Activated CD4-positive, alpha-beta T cell treated with anti-CD3 and anti-CD28 coated beads, Interleukin-2, amount 50 U/mL, for 24 hours (primary cell): ENCODE results near the gene KCNH2.

Experiments used
- DNase-seq, 2 donors: peaks; one replicate each; pipeline ENCODE4 v3.0.0-alpha.2; 2020; ENCODE audit warnings: low read depth in 1 of 2, low spot score in 1 of 2

KCNH2 gene

DNA sequence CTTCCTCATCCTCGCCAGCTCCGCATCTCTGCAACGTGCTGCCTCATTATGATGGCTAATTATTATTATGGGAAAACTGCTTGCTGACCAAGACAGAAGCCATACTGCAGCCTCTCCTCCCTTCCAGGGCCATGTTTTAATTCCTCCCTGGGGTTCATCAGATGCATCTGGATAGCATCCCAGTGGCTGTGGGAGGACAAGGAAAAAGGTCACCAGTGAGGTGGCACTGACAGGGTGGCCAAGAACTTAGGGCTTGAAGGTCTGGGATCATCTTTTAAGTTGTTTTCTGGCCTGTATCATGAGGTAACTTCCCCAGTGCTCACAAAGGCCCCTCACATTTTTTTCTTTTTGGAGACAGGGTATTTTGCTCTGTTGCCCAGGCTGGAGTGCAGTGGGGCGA, 39.6 kb downstream of the KCNH2 start:
- DNase-seq, result no peak

DNA sequence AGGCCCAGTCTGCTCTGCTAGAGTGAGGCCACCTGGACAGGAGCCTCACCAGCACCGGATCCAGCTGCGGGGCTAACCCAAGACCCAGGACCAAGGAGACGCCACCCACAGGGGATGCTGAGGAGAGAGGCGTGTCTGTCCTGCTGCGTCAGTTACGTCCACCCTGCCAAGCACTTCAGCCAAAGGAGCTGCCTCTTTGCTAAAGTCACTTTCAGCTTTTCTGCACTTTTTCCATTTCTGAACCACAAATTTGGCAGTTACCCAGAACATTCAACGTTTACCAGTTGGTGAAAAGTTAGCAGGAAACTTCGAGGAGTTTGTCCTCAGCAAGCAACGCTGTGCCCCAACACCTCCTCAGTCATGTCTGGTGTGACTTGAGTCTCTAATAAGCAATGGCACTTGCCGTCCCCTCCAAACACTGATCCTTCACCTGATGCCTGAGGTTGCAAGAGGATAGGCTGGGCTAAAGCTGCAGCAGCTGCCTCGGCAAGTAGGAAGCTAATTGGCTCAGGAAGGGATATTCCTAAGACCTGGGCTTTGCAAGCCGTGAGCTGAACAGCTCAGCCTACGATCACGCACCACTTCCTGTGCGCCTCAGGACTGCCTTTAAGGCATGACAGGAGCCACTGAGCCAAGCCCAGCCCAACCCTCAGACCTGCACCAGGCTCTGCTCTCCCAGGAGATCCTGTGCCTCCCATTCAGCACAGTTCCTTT, 40.1 kb downstream of the KCNH2 start:
- peak in 1 of 2 donors; percentile 26 for DNase-seq

DNA sequence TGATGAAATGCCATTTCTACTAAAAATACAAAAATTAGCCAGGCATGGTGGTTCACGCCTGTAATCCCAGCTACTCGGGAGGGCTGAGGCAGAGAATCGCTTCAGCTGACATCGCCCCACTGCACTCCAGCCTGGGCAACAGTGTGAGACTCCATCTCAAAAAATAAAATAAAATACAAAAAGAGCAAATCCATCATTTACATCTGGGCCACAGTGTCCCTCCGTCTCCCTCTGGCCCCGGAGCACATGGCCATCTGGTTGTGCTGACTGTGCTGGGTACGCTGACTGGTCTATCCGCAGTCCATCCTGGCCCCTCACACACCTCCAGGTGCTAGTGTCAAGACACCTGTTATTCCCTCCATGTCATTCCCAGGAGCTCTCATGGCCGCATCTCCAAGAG, 42.1 kb downstream of the KCNH2 start:
- no peak for DNase-seq

DNA sequence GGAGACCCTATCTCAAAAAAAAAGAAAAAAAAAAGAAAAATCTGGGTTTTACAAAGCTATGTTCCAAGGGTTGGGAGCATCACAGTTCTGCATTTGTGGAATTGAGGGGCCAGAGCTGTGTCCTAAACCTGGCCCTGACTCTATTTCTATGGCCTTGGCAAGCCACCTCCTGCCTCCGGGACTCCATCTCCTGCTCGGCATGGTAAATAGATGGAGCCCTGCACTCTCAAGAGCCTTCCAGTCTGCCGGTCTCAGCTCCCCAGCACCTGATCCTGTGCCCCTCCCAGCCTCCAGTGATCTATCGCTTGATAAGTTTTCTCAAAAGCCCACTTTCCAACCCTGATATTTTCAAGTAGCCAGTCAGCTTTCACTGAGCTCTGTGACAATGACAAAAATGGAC, 43.0 kb downstream of the KCNH2 start:
- DNase-seq, result no peak

DNA sequence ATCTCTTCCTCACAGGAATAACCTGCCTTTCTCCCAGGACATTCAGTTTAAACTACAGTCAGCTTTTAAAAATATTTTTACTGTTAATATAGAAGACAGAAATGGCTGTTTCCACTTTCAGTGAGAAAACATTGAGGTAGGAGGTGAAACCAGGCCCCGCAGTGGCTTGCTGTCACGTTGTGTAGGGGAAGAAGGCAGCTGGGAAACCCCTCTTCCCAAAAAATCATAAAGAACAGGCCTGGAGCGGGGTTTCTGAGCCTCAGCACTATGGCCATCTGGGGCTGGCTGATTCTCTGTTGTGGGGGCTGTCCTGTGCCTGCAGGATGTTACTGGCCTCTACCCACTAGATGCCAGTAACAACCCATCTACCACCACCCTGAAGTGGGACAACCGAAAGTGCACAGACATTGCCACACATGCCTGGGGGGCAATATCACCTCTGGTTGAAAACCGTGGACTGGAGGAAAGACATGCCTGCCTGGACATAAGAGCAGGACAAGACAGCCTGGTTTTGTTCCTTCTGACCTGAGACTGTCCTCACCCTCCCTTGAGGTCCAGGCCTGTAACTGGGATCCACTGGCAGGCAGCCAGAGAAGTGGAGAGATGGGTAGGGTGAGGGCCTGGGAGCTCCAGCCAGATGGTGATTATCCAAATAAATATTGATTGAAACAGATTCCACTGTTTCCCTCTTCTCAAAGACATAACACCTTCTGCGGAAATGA, 43.9 kb downstream of the KCNH2 start:
- no peak for DNase-seq

DNA sequence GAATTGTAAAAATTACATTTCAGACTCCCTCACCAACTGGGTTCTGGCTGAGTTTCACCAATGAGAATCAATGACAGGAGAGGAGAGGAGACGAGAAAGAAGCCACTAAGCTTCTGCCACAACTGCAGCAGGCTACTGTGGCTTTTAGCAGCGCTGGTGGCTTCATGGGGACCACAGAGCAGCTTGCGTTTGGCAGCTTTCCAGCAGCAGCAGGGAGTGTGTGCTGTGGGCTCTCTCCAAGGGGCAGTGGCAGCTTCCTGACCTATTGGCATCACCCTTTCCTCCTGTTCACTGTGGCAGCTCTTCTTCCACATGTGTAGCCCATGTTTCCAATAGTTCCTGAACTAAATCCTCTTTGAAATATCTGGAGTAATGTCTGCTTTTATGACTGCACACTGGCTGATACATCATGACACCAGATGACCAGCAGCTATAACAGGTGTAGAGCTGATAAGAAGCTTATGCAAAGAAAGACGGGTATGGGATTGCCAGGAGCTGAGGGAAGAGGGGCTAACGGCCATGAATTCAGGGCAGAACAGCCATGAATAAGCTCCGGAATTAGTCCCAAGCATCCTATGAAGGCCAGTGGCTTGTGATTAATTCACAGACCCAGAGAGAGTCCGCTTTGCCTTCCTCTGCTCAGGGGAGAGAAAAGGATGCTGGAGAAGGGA, 46.8 kb downstream of the KCNH2 start:
- no peak for DNase-seq

DNA sequence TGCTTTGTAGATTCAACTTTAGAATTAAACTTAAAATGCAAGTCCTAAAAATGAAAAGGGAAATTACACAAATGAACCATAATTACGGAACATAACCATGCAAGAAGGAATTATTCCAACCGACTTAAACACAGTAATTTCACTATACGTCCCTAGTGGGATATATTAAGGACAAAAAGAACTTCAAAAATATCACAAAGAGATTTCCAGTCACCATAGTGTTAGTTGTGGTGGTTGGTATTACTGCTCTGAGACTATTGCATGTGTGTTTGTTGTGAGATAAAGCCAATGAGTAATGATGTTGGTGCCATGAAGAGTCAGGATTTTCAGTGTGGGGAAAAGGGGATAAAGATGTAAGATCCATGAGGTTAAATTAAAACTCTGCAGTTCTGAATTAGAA, 49.6 kb downstream of the KCNH2 start:
- no peak for DNase-seq

DNA sequence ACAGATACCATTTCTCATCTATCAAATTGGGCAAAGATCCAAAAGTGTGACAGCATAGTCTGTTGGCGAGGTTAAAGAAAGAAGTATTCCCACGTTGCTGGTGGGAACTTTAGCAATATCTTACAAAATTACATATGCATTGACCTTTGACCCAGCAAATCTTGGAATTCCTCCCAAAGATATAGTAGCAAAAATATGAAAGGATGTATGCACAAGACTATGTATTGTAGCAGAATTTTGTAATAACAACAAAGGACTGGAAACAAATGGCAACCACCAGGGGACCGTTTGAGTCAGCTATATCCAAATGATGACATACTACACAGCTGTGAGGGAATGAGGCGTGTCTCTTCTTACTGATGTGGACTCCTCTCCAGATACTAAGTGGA, 50.2 kb downstream of the KCNH2 start:
- DNase-seq, result no peak

DNA sequence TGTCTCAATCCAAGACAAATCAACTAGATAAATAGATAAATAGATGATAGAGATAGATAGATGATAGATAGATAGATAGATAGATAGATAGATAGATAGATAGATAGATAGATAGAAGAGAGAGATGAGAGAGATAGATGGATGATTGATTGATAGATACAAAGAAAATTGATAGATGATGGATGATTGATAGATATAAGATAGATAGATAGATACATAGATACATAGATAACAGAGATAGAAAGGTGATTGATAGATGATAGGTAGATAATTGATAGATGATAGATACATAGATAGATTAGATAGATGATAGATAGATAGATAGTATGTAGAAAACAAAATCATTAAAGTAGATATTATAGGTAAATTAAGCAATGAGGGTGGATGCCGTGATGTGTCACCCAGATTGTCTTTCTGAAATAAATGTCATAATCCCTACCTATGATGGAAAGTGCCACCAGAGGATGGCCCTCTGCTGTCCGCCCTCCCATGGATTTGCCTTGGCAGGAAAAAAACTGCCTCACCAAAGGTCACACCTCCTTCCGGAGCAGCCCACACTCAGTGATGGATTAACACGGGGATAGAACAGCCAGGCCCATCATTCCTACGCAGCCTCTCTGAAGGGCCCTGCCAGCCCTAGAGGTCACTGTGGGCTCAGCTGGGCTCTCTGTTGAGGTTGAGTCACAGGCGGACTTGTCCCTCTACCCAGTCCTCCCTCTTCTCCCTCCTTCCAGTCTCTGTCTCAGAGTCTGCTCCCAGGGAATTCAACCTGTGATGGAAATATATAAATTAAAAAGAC, 50.8 kb downstream of the KCNH2 start:
- DNase-seq, result no peak

DNA sequence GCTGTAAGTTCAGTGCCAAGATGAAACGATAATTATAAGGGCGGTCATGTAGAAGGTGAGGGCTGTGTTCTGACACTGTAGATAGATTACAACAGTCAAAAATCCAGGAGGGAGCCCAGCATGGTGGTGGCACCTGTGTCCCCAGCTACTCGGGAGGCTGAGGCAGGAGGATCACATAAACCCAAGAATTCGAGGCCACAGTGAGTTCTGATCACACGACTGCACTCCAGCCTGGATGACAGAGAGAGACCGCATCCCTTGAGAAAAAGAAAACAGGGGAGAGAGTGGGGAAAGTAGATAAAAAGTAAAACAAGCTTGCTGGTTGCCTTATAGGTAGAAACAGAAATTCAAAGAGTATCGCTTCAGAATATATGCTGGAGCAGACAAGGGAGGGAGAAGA, 52.1 kb downstream of the KCNH2 start:
- no peak for DNase-seq

DNA sequence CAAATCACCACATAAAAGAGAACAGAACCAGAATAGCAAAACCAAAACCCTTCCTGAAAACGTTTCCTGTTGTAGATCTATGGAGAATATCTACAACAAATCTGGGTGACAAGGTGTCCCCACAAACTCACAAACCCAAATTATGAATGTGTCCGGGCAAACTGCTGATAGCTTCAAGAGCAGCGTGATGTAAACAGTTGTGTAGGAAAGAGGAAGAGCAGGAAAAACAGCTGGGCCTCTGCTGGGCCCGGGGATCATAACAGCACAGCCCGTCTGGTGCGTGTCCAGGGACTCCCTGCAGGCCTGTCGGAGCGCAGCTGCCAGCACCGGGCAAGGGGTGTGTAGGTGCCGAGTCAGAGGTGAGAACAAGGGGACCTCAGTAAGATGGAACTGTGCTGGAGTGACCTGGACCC, 53.7 kb downstream of the KCNH2 start:
- DNase-seq, result no peak

DNA sequence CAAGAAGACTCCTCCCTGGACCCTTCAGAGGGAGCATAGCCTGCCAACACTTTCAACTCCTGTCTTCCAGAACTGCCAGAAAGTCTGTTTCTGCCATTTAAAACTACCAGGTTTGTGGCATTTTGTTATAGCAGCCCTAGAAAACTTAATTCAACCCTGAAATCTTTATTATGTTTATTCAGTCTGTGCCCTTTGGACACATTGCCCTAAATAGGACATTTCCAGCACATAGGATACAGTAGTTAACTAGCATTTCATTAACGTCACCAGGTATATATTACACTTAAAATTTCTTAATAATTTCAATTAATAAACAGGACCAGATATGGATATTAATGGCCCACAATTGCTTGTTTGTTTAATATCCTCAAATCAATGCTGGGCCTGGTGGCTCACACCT, 54.3 kb downstream of the KCNH2 start:
- DNase-seq, result no peak

DNA sequence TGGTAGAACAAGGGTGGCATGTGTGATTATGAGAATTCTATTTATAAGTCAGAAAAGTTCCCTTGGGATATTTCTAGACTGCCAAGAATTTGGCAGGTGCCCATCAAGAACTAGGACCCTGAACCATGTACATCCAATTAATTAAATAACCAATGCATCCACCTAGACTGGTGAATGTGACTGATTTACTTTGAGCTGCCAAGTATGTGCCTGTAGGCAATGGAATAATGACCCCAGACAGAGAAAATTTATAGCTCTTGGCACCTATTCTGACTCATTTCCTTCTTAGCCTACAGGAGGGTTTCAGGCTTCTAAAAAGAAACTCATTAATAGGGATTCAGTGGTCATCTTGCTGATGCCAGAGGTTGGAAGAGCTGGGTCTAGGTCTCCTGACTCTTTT, 54.9 kb downstream of the KCNH2 start:
- no peak for DNase-seq

DNA sequence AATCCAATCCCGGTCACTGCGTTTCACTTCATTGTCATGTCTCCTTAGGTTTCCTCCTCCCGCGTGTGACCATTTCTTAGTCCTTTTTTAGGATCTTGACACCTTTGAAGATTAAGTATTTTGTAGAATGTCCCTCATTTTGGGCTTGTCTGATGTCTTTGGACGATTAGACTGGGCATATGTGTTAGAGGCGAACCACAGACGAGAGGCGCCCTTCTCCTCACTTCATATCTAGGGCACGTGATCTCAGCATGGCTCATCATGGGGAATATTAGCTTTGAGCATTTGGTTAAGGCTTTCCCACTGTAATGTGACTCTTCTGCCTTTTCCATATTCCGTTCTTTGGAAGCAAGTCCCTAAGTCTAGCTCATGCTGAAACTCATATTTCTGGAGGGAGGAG, 59.0 kb downstream of the KCNH2 start:
- DNase-seq, result no peak

DNA sequence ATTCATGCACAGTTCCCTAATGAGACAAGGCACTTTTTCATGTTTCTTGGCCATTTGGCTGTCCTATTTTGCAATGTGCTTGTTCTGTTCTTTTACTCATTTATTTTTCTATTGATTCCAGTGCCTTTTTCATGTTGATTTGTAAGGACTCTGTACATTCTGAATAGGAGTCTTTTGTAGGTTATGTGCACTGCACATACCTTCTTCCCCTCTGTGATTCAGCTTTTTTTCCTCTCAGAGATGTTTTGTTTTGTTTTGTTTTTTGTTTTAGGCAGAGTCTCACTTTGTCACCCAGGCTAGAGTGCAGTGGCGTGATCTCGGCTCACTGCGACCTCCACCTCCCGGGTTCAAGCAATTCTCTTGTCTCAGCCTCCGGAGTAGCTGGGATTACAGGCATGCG, 59.7 kb downstream of the KCNH2 start:
- no peak for DNase-seq

DNA sequence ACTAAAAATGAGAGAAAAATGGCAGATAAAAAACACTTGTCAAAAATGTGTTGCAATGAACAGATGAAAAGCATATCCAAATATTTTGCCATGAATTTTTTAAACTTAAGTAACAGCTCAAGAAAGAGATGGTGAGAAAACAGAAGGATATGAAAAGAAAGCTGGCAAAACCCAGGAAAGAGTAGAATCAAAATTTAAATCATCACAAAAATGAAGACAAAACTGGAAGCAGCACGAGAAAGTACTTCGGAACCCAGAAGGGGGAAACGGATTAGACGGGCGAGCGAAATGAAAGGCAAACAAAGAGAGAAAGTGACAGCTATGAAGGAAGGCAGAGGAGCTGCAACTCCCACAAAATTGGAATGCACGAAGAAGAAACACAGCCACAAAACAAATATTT, 60.2 kb downstream of the KCNH2 start:
- DNase-seq, result no peak

DNA sequence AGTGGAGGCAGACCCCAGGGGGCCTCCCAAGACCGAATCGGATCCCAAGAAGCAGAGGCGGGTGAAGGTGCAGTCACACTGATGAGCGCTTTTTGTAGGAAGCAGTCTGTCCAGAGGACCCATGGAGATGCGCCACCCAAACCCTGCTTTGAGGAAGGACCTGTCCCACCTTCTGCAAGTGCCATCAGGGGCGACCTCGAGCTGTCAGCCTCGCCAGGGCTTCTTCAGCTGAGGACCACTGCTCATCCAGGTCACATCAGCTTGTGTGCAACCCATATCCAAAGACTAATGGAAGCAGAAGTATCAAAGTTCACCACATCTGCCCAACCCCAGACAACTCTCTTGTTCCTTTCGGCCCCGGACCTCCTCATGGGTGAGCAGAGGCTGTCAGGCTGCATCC, 61.5 kb downstream of the KCNH2 start:
- DNase-seq, result no peak

DNA sequence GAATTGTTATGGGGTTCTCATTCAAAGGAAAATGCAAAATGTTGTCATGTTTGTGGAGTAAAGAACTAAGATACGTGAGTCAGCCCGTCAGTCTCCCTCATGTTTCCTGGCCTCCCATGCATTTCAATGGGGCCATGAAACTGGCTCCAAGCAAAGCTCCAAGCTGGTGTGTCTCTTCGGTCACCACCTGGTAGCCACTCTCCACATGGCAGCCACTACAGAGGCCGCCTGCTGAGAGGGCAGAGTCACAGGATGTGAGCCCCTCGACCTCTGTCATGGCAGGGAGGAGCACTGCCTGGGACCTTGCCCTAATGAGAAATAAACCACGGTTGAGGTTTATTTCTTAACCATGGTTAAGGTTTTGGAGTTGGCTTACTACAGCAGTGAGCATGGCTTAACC, 63.2 kb downstream of the KCNH2 start:
- DNase-seq, result no peak

DNA sequence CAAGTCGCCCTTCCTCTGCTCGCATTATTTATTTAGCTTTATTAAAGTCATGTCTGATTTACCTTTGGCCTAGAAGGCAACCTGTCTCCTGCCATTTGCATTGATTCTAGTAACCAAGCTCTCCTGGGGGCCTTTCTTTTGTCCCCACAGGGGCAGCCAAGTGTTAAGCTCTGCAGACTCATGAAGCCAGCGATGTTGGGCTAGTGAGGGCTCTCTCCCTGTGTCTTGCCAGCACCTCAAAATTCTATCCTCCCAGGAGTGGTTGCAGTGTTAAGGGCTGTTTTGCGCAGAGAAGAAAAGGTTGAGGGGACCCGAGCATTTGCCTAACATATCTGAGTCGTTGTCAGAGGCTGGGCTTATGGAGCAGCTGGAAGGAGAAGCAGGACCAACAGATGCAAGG, 63.9 kb downstream of the KCNH2 start:
- no peak for DNase-seq

DNA sequence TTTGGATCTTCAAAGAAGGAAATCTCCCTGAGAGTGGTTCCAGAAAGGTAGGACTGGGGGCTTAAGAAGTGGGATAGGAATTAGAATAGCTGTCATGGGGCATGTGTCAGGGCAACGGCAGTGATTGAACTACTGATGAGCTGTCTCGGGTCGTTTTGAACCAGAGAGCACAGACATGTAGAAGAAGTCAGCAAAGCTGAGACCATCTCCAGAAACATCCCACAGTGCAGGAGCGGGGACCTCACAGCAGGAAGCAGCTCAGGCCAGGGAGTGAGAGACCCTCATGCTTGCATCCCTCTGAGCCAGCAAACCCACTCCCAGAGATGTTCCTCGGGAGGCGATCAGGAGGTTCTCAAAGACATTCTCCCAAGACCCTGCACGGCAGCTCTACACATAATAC, 65.7 kb downstream of the KCNH2 start:
- DNase-seq, result no peak

DNA sequence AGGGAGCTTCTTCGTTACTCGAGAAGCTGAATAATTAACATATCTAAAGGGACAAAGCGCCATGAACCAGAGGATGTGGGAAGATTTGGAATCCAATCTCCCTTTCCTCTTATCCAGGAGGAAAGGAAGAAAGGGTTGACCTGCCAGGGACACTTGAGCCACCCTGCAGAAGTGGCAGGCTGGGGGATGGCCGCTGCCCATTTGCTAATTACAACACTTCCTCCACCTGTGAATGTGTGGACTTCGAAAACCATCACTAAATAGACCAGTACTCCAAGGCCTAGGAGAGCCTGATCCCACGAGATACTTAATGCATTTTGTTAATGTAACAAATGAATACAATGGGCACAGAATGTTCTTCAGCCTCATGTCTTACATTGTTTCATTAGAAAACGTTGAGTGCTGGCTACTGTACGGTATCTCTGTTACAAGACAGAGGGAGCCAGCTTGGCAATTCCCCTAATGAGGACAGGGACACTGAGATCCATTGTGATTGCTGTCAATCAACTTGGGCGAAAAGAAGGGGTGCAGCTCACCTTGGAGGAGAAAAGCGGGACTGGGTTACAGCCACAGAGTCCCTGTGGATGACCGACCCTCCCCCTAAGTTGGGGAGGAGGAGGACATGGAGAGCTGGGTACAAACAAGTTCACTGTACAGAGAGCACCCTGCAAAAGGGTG, 66.4 kb downstream of the KCNH2 start:
- DNase-seq, result no peak
